ENCODE measurements around the gene RNF2. TPM values are rescaled to one million over a fixed set of nuclear protein-coding genes. Genes with fewer than 3 reads are reported as not detected.

The RNF2 gene
- total RNA-seq, 1 donor from 2014 or later: 15.9 TPM

Other genes with a start within 250 kb of the RNF2 start
- 33.3 TPM for gene NIBAN1, start 71.0 kb upstream of the RNF2 start, total RNA-seq
- gene TRMT1L, start 111.4 kb downstream of the RNF2 start, total RNA-seq: 16.0 TPM
- 7.2 TPM for gene SWT1, start 111.6 kb downstream of the RNF2 start, total RNA-seq